ENCODE measurements around the gene DUS2.
A peak's percentile ranks its signal among the peaks of the same experiment; 100 is the strongest.

DUS2 gene

GRCh38 chr16:68128577-68129305 is 105.7 kb downstream of the DUS2 start (continued):
- TF ChIP-seq IKZF3 (tag by site-specific recombination; IDR thresholded peaks at IDR 0.05) (peak; percentile 39; the same call in 1 of the 2 replicates), FEZF1 (tag by site-specific recombination; IDR thresholded peaks at IDR 0.05) (no peak), TSHZ1 (tag by site-specific recombination; IDR thresholded peaks at IDR 0.05; ENCODE audit: borderline replicate concordance) (no peak), ZXDB (tag by site-specific recombination; IDR thresholded peaks at IDR 0.05) (no peak), ZNF560 (tag by site-specific recombination; IDR thresholded peaks at IDR 0.05; ENCODE audit: borderline replicate concordance) (no peak), SP7 (tag by site-specific recombination; IDR thresholded peaks at IDR 0.05) (no peak), ZSCAN18 (tag by site-specific recombination; IDR thresholded peaks at IDR 0.05) (no peak), PRDM10 (tag by site-specific recombination; IDR thresholded peaks at IDR 0.05) (0 out of 2 replicates have a peak, but pooled peaks have one; percentile 14), ZNF610 (tag by site-specific recombination; IDR thresholded peaks at IDR 0.05; ENCODE audit: borderline replicate concordance) (no peak), ZNF645 (tag by site-specific recombination; IDR thresholded peaks at IDR 0.05) (no peak), ZNF280D (tag by site-specific recombination; IDR thresholded peaks at IDR 0.05) (no peak), ZBTB44 (tag by site-specific recombination; IDR thresholded peaks at IDR 0.05) (peak; percentile 40; the same call in 1 of the 2 replicates), HOXA7 (CRISPR knock-in tag; IDR thresholded peaks at IDR 0.05; ENCODE audit: borderline replicate concordance) (no peak), ZNF37A (tag by site-specific recombination; IDR thresholded peaks at IDR 0.05) (no peak), YY1 (tag by site-specific recombination; IDR thresholded peaks at IDR 0.05) (no peak), HOXD13 (CRISPR knock-in tag; IDR thresholded peaks at IDR 0.05; ENCODE audit: borderline replicate concordance) (no peak), OSR2 (tag by site-specific recombination; IDR thresholded peaks at IDR 0.05) (peak; percentile 86), ZNF18 (tag by site-specific recombination; IDR thresholded peaks at IDR 0.05) (0 out of 2 replicates have a peak, but pooled peaks have one; percentile 29)
